Uterus (tissue), 2 donors: ENCODE results near the gene HRAS.

ENCODE experiments used
- POLR2A ChIP-seq, 2 donors: fragments of 450-650 bp; IDR thresholded peaks; one replicate each; pipeline ENCODE4 v1.6.1; 2016; ENCODE audit warnings: antibody characterized with exemption in 2 of 2, mild to moderate bottlenecking in 1 of 2, moderate library complexity in 1 of 2
- TF ChIP-seq, protein P1 (sequence below), 4 experiments: fragments of 200-600 bp in 2 of 4; fragments of 450-650 bp in 2 of 4; sonication (generic) in 2 of 4; IDR thresholded peaks; one replicate each; pipeline ENCODE4 v1.5.1; 2016 to 2019; ENCODE audit warnings: antibody characterized with exemption in 4 of 4, mild to moderate bottlenecking in 2 of 4, moderate library complexity in 1 of 4

DNA sequence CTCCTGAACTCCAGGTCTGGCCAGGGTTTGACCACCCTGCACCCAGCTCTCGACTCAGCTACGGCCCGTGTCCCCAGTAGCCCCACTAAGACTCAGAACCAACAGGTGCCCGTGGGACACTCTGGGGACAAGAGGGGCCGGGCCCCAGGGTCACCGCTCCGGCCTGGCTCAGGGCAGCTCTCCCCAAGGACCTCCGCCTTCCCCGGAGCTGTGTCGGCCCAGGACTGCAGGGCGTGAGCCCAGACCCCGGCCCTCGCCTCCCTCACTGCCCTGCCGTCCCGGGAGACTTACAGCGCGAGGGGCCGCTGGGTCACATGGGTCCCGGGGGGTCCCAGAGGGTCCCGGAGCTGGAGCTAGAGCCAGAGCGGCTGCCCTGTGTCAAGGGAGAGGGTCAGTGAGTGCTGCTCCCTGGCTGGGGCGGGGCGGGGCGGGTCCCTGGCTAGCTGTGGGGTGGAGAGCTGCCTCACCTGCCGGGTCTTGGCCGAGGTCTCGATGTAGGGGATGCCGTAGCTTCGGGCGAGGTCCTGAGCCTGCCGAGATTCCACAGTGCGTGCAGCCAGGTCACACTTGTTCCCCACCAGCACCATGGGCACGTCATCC lies 2.3 kb downstream of the HRAS start:
- no peak for TF ChIP-seq POLR2A (IDR thresholded peaks at IDR 0.05)
- TF ChIP-seq, protein P1, sequence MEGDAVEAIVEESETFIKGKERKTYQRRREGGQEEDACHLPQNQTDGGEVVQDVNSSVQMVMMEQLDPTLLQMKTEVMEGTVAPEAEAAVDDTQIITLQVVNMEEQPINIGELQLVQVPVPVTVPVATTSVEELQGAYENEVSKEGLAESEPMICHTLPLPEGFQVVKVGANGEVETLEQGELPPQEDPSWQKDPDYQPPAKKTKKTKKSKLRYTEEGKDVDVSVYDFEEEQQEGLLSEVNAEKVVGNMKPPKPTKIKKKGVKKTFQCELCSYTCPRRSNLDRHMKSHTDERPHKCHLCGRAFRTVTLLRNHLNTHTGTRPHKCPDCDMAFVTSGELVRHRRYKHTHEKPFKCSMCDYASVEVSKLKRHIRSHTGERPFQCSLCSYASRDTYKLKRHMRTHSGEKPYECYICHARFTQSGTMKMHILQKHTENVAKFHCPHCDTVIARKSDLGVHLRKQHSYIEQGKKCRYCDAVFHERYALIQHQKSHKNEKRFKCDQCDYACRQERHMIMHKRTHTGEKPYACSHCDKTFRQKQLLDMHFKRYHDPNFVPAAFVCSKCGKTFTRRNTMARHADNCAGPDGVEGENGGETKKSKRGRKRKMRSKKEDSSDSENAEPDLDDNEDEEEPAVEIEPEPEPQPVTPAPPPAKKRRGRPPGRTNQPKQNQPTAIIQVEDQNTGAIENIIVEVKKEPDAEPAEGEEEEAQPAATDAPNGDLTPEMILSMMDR (IDR thresholded peaks at IDR 0.05) = no peak
